Adrenal gland (tissue), 5 donors: ENCODE data around the gene TUBD1.

Source experiments
- POLR2A ChIP-seq, 2 donors: fragments of 450-650 bp; IDR thresholded peaks; one replicate each; pipeline ENCODE4 v1.6.1; 2017; ENCODE audit warnings: antibody characterized with exemption in 2 of 2, mild to moderate bottlenecking in 2 of 2, moderate library complexity in 1 of 2
- TF ChIP-seq, protein P1 (sequence below), 6 experiments: fragments of 450-650 bp in 4 of 6; fragments of 200-600 bp in 2 of 6; sonication (generic) in 1 of 6; IDR thresholded peaks; 1 replicate in 5 of 6; 2 replicates in 1 of 6; pipeline versions ENCODE4 v1.5.1 to v1.8.0; 2016 to 2021; ENCODE audit warnings: antibody characterized with exemption in 6 of 6, mild to moderate bottlenecking in 2 of 6, moderate library complexity in 1 of 6
- donor health status: DM: no; HTN: no; CAD: no.

DNA sequence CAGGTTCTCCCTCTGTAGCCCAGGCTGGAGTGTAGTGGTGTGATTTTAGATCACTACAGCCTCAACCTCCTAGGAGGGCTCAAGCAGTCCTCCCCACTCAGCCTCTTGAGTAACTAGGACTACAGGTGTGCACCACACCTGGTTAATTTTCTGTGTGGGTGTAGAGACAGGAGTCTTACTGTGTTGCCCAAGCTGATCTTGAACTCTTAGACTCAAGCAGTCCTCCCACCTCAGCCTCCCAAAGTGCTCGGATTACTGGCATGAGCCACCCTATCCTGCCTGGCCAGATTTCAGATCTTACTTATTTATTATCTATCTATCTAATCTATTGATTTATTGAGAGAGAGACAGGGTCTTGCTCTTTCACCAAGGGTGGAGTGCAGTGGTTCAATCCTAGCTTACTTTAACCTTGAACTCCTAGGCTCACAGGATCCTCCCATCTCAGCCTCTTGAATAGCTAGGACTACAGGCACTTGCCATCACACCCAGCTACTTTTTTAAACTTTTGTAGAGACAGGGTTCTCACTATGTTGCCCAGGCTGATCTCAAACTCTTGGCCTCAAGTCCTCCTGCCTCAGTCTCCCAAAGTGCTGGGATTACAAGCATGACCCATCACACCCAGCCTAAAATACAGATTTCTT lies 61.8 kb downstream of the TUBD1 start:
- TF ChIP-seq, protein P1, sequence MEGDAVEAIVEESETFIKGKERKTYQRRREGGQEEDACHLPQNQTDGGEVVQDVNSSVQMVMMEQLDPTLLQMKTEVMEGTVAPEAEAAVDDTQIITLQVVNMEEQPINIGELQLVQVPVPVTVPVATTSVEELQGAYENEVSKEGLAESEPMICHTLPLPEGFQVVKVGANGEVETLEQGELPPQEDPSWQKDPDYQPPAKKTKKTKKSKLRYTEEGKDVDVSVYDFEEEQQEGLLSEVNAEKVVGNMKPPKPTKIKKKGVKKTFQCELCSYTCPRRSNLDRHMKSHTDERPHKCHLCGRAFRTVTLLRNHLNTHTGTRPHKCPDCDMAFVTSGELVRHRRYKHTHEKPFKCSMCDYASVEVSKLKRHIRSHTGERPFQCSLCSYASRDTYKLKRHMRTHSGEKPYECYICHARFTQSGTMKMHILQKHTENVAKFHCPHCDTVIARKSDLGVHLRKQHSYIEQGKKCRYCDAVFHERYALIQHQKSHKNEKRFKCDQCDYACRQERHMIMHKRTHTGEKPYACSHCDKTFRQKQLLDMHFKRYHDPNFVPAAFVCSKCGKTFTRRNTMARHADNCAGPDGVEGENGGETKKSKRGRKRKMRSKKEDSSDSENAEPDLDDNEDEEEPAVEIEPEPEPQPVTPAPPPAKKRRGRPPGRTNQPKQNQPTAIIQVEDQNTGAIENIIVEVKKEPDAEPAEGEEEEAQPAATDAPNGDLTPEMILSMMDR (IDR thresholded peaks at IDR 0.05): no peak
- TF ChIP-seq POLR2A (IDR thresholded peaks at IDR 0.05): no peak
